Brain pericyte (primary cell): Measurements from ENCODE around the gene SOAT2.

Experiments
- DNase-seq: peaks from one replicate; pipeline ENCODE4 v3.0.0-alpha.2; 2012; ENCODE audit warnings: low read depth, low spot score

SOAT2 gene

DNA sequence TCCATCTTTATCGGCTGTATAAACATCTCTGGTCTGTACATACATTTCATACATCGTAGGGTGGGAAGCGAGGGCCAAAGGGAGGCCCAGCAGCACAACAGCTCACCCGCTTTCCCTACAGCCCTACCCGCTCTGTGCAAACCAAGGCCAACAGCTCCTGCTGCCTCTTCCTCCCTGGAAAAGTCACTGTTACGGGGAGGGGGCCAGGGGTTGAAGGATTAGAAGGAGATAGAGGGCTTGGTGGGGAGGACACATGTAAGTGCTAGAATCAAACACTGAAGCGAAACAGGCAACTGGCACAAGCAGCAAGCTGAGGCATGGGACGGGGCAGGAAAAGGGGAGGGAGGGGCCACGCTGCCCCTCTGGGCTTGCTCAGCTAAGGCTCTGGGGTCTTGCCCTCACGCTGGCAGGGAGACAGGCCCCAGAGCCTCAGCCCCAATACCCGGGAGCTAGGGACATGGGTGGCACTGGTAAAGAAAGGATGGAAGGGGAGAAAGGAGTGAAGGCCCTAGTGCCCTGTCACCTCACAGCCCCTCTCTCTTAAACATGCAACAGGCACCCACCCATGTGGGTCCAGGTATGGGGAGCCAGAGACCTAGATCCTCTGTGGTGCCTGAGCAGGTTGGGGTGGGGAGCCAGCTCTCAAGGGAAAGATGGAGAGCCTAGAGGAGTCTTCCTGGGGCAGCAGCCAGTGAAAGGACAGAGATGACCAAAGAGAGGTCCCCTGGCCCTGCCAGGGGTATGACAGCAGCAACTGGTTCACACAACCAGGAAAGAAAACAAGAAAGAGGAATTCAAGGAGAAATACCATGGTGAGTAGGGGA is 38.5 kb upstream of the SOAT2 start:
- DNase-seq, result no peak

DNA sequence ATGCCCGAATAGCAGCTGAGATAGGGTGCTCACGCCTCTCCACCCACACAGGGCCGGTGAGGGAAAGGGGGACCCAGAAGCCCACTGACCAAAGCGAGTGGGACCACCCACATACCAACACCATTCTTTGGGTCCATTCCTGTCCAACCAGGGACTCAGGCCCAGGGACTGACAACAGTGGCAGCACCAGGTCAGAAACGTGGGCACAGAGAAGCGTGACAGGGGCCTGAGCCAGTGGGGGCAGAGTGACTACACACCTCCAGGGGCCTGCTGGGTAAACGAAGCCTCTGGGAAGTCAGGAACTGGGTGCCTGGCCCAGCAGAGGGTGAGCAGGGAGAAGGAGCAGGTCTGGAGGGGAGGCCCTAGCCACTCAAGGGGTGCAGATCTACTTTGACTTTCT is 37.8 kb upstream of the SOAT2 start:
- DNase-seq, result no peak

DNA sequence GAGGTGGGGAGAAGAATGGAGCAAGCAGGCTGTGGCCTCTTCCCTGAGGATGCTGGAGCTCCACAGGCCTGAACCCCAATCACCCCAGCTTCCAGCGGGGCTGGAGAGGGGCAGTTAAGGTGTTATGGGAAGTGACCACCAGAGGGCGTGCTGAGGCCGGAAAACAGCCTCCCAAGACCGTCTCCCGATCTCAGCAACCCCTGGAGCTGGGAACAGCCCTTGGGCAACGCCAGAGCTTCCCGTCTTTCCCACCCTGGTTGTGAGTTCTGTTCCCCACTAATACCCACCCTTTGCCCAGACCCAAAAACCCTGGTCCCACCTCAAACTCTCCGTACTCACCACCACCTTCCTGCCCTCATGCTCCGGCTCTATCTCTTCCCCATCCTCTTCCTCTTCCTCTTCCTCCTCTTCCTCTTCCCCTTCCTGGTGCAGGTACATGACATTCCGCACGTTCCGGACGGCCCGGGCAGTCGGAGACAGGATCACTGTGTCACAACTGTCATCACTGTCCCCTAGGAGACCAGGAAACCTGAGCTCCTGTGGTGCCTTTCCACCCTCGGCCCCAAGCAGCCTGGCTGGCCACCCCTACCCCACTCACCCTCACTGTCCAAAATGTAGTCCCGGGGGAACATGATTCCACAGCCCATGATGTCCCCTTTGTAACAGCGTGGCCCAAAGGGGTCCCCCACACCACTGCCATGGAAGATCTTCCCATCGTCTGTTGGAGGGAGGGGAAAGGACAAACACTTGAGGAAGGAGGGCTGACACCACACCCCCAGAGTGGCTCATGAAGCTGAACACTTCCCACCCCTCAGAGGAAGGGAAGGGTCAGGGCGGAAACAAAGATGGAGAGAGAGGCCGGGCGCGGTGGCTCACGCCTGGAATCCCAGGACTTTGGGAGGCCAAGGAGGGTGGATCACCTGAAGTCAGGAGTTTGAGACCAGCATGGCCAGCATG is 37.0 kb upstream of the SOAT2 start:
- DNase-seq, result no peak

DNA sequence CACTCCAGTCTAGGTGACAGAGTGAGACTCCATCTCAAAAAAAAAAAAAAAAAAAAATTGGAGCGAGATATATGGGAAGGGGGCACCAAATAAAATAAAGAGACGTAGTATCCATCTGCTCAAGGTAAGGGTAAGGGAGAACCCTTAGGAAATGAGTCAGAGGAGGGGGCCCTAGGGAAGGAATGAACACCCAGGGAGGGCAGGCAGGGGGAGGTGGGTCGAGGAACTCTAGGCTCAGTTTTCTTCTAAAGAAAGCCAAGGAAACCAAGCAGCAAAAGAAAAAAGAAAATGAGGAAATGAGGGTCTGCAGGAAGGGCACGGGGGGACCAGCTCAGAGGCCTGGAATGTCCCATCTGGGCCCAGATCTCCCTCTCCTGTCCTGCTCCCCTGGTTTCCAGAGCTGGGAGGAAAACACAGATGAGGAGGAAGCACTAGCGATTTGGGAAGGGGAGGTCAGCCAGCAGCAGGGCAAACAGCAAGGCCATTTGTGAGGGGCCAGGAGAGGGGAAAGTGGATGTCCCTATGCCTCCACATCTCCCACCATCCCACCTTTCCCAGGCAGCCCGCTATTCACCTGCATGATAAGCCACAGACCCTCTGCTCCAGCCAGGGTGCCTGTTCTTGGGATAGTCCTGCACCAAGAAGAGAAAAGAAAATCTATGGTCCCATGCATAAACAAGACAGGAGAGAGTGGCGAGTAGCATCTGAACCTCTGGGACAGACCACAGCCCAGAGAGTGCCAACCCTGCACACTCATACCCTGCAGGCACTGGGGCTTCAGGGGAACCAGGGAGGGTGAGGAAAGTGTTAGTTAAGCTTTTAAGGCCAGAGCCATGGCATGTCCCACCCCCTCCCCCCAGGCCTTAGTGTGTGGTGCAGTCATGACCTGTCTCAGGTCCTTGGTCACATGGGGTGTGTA is 36.0 kb upstream of the SOAT2 start:
- no peak for DNase-seq

DNA sequence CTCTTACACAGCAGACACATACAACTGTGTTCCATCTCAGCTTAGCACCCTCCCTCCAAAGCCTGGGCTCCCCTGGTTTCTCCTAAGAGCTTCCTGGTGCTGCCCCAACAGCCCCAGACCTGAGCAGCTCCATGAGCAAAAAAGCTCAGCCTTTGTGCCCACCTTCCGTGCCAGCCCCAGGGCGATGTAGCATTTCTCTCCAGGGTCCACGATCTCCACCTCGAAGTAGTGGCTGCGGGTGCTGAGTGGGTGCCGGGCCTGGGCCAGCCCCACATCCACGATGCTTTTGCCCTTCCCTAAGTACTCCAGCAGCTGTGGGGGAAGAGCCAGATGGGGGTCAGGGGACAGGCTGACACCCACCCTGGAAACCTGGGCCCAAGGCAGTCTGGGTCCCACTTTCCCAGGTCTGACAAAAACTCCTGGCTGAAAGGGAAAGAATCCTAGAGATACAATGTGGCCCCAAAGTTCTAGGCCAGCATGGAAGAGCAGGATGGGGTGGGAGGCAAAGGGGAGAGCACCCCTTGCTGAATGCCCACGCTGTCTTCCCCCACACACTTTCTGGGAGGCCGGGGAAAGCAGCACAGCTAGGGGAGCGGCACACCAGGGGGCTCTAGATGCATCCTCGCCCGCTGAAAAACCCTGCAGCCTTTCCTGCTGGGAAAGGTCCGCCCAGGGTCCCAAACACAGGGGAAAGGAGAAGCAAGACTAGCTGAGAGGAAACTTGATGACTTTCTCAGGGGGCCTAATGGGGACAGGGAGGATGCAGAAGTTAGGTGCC is 35.1 kb upstream of the SOAT2 start:
- DNase-seq, result no peak

DNA sequence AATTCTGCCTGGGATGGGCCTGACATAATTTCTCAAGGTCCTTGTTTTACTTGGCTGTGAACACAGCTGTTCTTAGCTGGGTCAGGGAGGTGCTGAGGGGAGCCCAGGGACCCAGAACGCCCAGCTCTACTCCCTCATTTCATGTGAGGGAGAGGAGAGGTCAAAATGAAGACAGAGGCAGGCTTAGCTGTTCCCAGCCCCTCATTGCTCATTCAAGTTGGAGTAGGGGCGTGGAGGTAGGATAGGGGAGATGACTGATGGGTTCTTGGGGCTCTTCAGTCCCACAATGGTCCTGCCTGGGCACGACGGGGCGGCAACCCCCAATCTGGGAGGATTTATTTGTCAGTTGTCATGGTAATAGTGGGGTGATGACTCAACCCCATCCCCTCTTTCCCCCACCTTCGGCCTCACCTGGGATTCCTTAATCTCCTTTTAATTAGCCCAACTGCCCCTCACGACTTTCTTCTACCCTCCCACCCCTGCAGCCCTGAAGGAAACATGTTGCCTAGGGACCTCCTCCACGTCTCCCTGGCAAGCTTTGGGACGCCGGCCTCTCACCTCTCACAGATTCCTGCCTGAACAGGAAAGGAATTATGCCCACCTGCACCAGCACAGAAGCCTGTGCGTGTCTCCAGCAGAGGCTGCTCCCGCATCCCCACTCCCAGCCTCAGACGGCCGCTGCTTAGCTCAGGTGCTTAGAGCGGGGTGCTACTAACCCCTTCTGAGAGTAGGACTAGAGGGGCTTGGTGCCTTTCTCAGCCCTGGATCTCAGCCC is 34.3 kb upstream of the SOAT2 start:
- no peak for DNase-seq

DNA sequence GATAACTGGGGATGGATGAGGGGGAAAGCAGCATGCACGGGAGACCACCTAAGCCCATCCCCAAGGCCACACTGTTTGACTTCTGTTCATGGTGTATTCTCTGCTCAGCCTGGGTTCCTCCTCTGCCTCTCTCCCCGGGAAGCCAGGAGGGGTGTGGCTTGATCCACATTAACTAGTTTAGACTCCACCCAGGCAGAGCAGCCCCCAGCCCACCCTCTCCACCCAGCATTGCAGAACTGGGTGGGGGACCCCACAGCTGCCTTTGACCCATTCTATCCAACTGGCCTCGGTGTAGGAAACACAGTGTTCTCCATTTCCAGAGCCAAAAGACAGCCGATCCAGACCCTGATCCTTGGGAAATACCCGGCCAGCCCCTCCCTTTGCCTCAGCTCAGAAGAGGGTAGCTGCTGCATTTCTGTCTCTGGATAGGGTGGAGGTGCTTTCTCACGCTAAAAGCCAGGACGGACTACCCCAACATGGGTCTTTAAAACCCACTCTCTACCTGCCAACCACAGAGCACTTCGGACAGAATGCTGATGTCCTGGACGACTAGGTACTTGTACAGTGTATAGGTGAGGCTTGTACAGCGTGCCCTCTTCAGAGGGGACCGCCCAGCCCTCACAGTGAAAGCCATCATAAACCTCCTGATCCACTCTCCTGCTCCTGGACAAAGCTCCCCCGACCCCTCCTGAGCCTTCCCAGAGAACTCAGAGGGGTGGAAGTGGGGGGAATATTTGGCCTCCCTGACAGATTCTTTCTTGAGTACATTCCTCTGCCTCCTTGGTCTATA is 33.5 kb upstream of the SOAT2 start:
- no peak for DNase-seq

DNA sequence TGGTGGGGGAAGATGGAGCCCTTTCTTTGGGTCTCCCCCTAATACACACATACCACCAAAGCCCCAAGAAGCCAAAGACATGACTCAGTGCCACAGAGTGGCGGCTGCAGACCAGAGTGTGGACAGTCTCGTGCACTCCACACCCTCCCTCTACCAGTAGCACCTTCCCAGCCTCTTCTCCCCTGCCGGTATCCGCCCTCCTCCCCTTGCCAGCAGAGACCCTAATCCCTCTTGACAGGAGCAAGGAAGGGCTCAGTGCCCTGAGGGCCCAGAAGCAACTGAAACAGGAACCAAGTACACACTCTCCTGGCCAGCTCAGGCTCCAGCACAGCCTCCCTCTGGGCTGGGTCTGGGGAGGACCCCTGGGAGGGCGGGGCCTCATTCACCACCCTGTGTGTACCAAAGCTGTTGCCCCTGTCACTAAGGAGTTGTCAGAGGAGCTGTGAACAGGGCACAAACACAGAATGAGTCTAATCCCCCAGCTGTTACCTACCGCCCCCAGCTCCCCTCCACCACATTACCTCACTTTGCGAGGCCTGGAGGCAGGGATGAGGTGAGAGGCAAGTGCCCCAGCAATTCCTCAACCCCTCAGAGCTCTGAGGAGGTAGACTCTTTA is 32.3 kb upstream of the SOAT2 start:
- DNase-seq, result no peak

DNA sequence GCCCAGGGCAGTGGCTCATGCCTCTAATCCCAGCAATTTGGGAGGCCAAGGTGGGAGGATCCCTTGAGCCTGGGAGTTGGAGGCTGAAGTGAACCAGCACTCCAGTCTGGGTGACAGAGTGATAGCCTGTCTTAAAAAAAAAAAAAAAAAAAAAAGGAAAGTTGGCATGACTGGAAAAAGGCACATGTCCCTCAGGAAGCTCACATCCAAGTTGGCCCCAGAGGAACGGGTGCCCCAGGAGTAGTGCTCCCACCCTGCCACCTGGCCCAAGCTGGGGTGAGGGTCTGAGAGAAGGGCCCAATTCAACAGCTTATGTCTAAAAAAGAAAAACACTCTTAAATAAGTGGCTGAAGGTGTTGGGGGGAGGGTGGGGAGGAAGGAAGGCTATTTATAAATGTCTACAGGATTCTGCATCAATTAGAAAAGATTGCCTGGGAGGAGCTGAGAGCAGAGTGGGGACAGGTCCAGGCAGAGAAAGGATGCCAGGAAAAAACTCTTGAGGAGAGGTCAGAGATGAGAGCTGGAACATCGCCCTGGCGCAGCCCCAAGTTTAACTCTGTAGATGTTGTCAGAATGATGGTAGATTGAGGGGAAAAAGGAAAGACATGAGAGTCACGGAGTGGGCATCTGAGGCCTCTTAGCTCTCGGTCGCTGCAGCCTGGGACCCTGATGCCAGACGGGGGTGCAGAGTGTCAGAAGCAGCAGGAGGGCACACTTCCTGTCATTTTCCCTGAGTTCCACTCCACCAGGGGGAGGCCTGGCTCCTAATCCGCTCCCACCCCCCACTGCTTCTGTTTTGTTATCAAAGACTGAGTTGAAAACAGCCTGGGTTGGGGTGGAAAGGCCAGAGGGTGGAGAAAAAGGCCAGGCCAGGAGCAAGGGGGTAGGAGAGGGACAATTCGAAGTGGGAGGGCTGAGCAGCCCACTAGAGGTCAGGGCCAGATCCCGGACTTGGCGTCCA is 31.4 kb upstream of the SOAT2 start:
- DNase-seq, result no peak

DNA sequence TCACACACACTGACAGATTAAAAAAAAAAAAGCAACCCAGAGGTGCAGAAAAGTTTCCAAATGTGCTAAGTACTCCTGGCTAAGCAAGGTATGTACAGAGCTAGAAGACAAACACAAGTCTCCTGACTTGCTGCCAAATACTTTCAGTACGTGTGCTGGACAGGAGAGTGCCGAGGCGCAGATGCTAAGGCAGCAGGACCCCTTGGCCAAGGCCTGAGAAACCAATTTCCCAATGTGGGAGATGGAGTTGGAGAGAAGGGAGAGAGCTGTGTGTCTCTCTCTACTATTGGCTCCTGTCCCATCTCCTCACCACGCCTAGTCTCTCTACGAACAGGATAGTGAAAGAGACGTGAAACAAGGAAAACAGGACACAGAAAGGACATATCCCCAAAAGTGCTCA is 29.4 kb upstream of the SOAT2 start:
- DNase-seq, result no peak

DNA sequence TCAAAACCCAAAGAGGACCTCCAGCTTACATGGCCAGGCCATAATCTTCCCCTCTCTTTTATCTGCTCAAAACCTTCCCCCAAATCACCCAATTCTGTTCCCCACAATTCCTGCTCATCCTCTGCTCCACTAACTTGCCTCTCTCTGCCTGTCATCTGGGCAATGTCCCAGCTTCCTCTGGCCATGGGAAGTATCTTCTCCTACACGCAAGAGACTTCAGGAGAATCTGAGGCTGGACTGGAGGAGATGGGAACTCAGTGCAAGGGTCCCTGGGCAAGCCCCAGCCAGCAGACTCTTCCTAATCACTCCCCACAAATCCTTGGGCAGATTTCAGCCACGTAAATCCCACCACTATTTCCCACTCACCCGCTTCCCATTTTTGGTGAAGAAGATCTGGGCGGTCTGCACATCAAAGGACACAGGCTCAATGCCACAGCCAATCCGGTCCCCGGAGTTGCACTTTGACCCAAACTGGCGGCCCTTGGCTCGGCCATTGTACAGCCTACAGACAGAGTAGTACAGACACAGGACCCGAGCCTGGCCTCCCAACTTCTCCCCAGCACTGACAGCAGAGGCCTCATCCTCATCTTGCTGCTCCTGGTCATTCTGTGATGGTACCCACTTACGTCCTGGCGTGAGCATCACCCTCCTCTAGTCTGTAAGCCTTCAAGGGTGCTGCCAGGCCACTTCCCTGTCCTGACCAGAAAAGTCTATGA is 28.8 kb upstream of the SOAT2 start:
- no peak for DNase-seq

DNA sequence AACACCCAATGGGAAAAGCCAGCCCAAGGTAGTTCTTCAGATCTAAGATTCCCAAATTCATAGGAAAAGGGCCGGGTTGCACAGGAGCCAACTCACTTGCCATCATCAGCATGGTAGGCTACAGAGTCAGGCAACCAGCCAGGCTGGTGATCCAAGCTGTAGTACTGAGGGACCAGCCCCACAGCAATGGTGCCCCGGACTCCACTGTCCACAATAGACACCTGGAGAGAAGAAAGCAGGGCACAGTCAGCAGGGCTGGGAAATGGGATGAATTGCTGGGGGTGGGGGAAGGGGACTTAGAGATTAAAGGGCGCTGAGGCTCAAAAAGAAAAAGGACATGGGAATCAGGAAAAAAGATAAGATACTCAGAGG is 28.3 kb upstream of the SOAT2 start:
- DNase-seq, result no peak

DNA sequence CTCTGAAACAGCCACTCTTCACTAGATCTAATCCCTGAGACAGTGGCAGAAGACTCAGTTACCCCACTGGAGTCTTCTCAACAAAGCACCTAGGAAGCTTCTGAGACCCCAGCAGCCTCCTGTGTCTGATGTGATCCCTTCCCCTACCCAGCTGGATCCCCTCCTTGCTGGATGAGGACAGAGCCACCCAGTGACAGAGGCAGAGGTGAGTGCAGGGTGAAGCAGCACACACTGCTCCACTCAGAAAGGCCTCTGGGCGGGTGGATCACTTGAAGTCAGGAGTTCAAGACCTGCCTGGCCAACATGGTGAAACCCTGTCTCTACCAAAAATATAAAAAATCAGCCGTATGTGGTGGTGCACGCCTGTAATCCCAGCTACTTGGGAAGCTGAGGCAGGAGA is 26.8 kb upstream of the SOAT2 start:
- no peak for DNase-seq

DNA sequence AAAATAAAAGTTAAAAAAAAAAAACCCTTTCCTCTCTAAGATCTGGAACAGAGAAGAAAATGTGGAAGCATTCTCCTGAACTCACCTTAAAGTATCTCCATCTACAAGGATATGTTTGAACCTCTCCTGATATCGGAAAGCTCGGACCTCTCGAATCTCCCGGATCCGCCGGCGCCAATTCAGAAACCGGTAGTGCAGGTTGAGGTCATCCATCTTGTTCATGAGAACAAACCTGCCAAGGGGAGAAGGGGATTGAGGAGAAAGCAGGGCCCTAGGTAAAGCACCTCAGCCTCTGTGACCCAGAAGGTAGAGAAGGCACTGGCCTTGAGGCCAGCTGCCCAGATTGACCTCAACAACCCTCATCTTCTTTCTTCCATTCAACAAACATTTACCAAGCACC is 26.3 kb upstream of the SOAT2 start:
- no peak for DNase-seq

DNA sequence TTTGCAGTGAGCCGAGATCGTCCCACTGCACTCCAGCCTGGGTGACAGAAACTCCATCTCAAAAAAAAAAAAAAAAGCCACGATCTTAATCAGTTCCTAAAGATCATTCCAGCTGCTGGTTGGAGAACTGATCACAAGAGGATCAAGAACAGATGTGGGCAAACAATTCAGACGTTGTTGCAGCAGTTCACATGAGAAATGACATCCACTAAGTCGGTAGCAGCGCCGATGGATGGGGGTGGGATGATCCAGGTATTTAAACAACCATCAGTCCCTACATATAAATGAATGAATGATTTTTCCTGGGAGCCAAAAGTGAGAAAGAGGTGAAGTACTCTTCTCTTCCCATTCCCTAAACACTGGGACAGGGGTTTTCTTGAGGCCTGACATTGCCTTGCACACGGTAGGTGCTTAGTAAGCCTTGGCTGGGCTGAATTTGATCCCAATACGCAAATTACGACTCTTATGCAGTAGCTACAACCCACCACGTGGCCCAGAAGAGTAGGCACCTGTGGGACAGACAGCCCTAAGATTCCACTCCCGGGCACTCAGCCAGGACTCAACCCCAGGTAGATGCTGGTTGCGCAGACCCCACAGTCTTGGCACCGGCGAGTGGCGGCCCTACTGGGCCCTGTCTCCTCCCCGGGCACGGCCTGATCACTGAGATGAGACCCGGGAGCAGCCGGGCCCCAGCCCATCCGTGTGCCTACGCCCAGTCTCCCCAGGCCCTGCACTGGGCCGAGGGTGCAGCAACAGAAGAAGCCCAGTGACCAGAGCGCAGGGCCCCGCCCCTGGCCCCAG is 24.7 kb upstream of the SOAT2 start:
- no peak for DNase-seq
